GM12891 (cell line): ENCODE results near the gene EGLN1.
"Not testable (repeated sequence)": the region's sequence is repeated elsewhere in the genome, so short reads cannot be mapped to it uniquely, and the experiment has no call there.

Experiments
- DNase-seq: peaks from one replicate; pipeline ENCODE4 v3.0.0; 2011; ENCODE audit warnings: low spot score; ENCODE audit not compliant: insufficient read length
- FAIRE-seq: peaks from 2 replicates; lab custom pipeline; 2011; peaks lifted over from hg19 to GRCh38; lab: Jason Lieb, UNC
- PAX5 ChIP-seq: IDR thresholded peaks from 2 replicates; pipeline ENCODE4 v1.6.1; 2011; ENCODE audit warnings: low read length, moderate library complexity, mild to moderate bottlenecking; ENCODE audit not compliant: insufficient read depth, severe bottlenecking
- POLR2A ChIP-seq: IDR thresholded peaks from 2 replicates; pipeline ENCODE4 v1.6.1; 2011; ENCODE audit warnings: low read depth, low read length, control low read depth
- POLR2AphosphoS5 ChIP-seq: IDR thresholded peaks from 2 replicates; pipeline ENCODE4 v1.6.1; 2011; ENCODE audit warnings: low read depth, low read length, control low read depth
- POU2F2 ChIP-seq: IDR thresholded peaks from 2 replicates; pipeline ENCODE4 v1.6.1; 2011; ENCODE audit warnings: low read depth, mild to moderate bottlenecking, control low read depth, low read length, moderate library complexity
- SPI1 ChIP-seq: IDR thresholded peaks from 2 replicates; pipeline ENCODE4 v1.6.1; 2011; ENCODE audit warnings: low read depth, low read length, control low read depth
- TAF1 ChIP-seq: IDR thresholded peaks from 2 replicates; pipeline ENCODE4 v1.6.1; 2011; ENCODE audit warnings: low read depth, low read length, control low read depth

EGLN1 gene

GRCh38 chr1:231351816-231352215 is 70.3 kb downstream of the EGLN1 start:
- TF ChIP-seq SPI1 = no peak
- TF ChIP-seq PAX5 = no peak
- no peak for FAIRE-seq
- no peak for DNase-seq

GRCh38 chr1:231348856-231349255 is 73.2 kb downstream of the EGLN1 start:
- not testable (repeated sequence) for DNase-seq, FAIRE-seq

- no peak for DNase-seq
- FAIRE-seq = no peak
- no peak for TF ChIP-seq POU2F2
- no peak for TF ChIP-seq POLR2AphosphoS5
- no peak for TF ChIP-seq TAF1
- no peak for TF ChIP-seq SPI1
Measured at GRCh38 chr1:231348442-231348841, 73.6 kb downstream of the EGLN1 start.

- FAIRE-seq (no peak), DNase-seq (no peak)
- no peak for TF ChIP-seq TAF1
- TF ChIP-seq POLR2AphosphoS5 = no peak
- TF ChIP-seq POLR2A = no peak
Measured at GRCh38 chr1:231347961-231348360, 74.1 kb downstream of the EGLN1 start.

- no peak for TF ChIP-seq POLR2A
- no peak for TF ChIP-seq TAF1
- DNase-seq (no peak), FAIRE-seq (no peak)
Measured at GRCh38 chr1:231340328-231341013, 81.6 kb downstream of the EGLN1 start.

GRCh38 chr1:231338270-231339128 is 83.6 kb downstream of the EGLN1 start, which contains the start of gene SPRTN:
TSS of gene SPRTN (plus strand) at chr1:231338293. CDS start at chr1:231338384, 91 bp downstream.
- DNase-seq (peak; percentile 19), FAIRE-seq (no peak)
- no peak for TF ChIP-seq POLR2A
- TF ChIP-seq PAX5 = no peak
- TF ChIP-seq SPI1 = no peak
- no peak for TF ChIP-seq POU2F2
- TF ChIP-seq POLR2AphosphoS5 = no peak
- TF ChIP-seq TAF1 = no peak

GRCh38 chr1:231337472-231338269 is 84.4 kb downstream of the EGLN1 start, which contains the start of gene EXOC8:
TSS of gene EXOC8 (minus strand) at chr1:231337852. CDS start at chr1:231337745, 107 bp downstream.
- FAIRE-seq (peak; percentile 100), DNase-seq (peak; percentile 86)
- TF ChIP-seq POLR2AphosphoS5 = peak; percentile 90
- TF ChIP-seq PAX5 = no peak
- peak; percentile 77 for TF ChIP-seq SPI1
- peak; percentile 72 for TF ChIP-seq POLR2A
- TF ChIP-seq TAF1 = peak; percentile 95

GRCh38 chr1:231337043-231337471 is 85.0 kb downstream of the EGLN1 start:
- no peak for DNase-seq
- TF ChIP-seq POU2F2 = no peak
- TF ChIP-seq PAX5 = no peak
- no peak for TF ChIP-seq SPI1
- FAIRE-seq = no peak

- FAIRE-seq (no peak), DNase-seq (no peak)
- no peak for TF ChIP-seq POU2F2
Measured at GRCh38 chr1:231335663-231336602, 86.2 kb downstream of the EGLN1 start.

- FAIRE-seq (no peak), DNase-seq (no peak)
- no peak for TF ChIP-seq SPI1
- TF ChIP-seq POU2F2 = no peak
- no peak for TF ChIP-seq POLR2A
- no peak for TF ChIP-seq TAF1
- no peak for TF ChIP-seq POLR2AphosphoS5
- TF ChIP-seq PAX5 = no peak
Measured at GRCh38 chr1:231334952-231335351, 87.1 kb downstream of the EGLN1 start.
